WERI-Rb-1 (cell line): ENCODE data around the gene TMEM120A.
"Not testable (repeated sequence)": the region's sequence is repeated elsewhere in the genome, so short reads cannot be mapped to it uniquely, and the experiment has no call there.

Source experiments
- DNase-seq: peaks from one replicate; pipeline ENCODE4 v3.0.0-alpha.2; 2020
- H3K27ac ChIP-seq: fragments of 250-450 bp; sonication (Bioruptor Pico); 2 replicates; pipeline ENCODE4 v1.5.1; 2020; ENCODE audit warnings: mild to moderate bottlenecking, moderate library complexity
- H3K27me3 ChIP-seq: fragments of 250-450 bp; sonication (Bioruptor Pico); 2 replicates; pipeline ENCODE4 v1.5.1; 2021; ENCODE audit warnings: mild to moderate bottlenecking, low read depth, moderate library complexity; ENCODE audit not compliant: insufficient read depth, severe bottlenecking
- H3K36me3 ChIP-seq: fragments of 250-450 bp; sonication (Bioruptor Pico); 2 replicates; pipeline ENCODE4 v1.5.1; 2020; ENCODE audit warnings: mild to moderate bottlenecking, moderate library complexity
- H3K4me3 ChIP-seq: 2 replicates; pipeline ENCODE4 v1.5.1; 2011; ENCODE audit warnings: low read depth, mild to moderate bottlenecking, control low read depth, low read length
- H3K9me3 ChIP-seq: fragments of 250-450 bp; sonication (Bioruptor Pico); 2 replicates; pipeline ENCODE4 v1.5.1; 2021; ENCODE audit warnings: mild to moderate bottlenecking, moderate library complexity; ENCODE audit not compliant: severe bottlenecking
- TF ChIP-seq, protein P1 (sequence below): IDR thresholded peaks from 2 replicates; pipeline ENCODE4 v1.5.1; 2011; ENCODE audit warnings: low read depth, mild to moderate bottlenecking, control low read depth, inconsistent platforms, low read length

Gene TMEM120A

DNA sequence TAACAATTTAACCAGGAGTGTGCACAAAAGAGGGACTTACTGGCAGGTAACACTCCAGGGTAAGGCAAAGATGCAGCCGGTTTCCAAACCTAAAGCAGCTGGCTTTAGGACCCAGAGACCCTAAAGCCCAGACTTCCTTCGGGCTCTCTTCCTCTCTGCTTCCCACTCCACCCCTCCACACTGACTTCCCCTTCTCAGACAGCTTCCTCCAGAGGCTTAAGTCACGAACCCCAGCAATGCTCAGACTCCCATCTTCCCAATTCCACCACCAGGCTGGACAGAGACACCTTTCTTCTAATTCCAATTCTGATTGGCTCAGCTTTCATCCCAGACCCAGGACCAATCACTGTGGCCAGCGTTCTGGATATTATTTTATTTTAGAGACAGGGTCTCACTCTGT lies 28.6 kb upstream of the TMEM120A start:
- H3K27ac ChIP-seq: no peak overlapping the region
- TF ChIP-seq, protein P1, sequence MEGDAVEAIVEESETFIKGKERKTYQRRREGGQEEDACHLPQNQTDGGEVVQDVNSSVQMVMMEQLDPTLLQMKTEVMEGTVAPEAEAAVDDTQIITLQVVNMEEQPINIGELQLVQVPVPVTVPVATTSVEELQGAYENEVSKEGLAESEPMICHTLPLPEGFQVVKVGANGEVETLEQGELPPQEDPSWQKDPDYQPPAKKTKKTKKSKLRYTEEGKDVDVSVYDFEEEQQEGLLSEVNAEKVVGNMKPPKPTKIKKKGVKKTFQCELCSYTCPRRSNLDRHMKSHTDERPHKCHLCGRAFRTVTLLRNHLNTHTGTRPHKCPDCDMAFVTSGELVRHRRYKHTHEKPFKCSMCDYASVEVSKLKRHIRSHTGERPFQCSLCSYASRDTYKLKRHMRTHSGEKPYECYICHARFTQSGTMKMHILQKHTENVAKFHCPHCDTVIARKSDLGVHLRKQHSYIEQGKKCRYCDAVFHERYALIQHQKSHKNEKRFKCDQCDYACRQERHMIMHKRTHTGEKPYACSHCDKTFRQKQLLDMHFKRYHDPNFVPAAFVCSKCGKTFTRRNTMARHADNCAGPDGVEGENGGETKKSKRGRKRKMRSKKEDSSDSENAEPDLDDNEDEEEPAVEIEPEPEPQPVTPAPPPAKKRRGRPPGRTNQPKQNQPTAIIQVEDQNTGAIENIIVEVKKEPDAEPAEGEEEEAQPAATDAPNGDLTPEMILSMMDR: no peak
- H3K27me3 ChIP-seq: no peaks in the 10 kb centered on the region
- H3K9me3 ChIP-seq: no peaks in the 10 kb centered on the region
- H3K4me3 ChIP-seq: no peak overlapping the region
- no peak for DNase-seq
- H3K36me3 ChIP-seq: peaks cover 11% of the 10 kb centered on the region

DNA sequence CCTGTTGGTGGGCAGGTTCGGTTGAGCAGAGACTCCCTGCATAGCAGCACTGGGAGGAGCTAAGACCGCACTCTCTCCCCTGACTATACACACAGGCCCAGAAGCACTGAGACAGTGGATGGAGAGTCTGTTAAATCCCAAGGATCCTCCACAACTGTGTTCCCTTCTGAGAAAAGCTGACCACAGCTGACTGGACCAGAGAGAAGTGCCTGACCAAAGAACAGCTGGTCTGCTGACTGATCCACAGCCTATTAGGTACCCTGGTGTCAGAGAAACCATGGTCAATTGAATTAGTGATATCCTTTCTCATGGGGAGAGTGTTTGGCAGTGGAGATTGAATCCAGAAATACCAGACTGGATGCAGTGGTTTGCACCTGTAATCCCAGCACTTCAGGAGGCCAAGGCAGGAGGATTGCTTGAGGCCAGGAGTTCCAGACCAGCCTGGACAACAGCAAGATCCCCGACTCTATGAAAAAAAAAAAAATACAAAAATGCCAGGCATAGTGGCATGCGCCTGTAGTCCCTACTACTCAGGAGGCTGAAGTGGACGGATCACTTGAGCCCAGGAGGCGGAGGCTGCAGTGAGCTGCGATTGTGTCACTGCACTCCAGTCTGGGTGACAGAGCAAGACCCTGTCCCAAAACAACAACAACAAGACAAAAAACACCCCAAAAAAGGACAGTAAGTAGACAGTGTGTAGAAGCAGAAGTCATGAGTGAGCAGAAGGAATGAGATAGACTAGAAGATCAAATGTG lies 27.8 kb upstream of the TMEM120A start:
- H3K4me3 ChIP-seq: no peak overlapping the region
- H3K36me3 ChIP-seq: peaks cover 11% of the 10 kb centered on the region
- H3K27me3 ChIP-seq: no peaks in the 10 kb centered on the region
- no peak for DNase-seq
- no peaks in the 10 kb centered on the region for H3K9me3 ChIP-seq
- TF ChIP-seq, protein P1: no peak
- no peak overlapping the region for H3K27ac ChIP-seq

DNA sequence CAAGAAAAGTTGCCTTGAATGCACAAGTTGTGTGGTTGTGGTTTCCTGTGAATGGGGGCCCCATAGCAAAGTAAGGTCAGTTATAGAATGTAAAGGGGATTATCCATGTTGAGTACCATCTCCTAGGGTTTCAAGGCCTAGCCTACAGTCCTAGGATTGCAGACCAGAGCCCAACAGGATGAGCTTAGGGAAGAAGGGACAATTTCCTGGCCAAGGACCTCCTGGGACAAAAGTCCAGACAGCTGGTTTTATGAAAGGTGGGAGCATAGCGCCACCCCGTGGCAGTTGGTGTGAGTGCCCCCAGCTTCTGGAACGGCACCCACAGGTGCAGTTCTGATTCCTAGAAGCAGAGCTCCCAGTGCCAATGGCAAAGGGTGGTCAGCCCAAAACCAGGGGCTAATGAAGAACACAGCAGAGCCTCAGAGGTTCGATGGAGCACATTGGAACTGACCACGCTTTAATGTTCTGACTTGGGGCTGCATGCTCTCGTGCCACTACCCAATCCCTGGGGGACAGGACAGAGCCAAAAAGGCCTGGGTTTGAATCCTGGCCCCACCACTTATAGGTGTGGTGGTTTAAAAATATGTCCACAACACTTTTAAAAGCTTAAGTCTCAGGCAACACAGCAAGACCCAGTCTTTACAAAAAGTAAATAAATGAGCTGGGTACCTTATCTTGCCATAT lies 25.8 kb upstream of the TMEM120A start:
- H3K36me3 ChIP-seq: peaks cover 6% of the 10 kb centered on the region; the same call in 1 of the 2 replicates
- no peak overlapping the region for H3K4me3 ChIP-seq
- DNase-seq: peak; percentile 73
- no peaks in the 10 kb centered on the region for H3K9me3 ChIP-seq
- H3K27me3 ChIP-seq: no peaks in the 10 kb centered on the region
- TF ChIP-seq, protein P1: peak; percentile 91
- H3K27ac ChIP-seq: no peak overlapping the region

GRCh38 chr7:76018520-76018919 lies 24.1 kb upstream of the TMEM120A start:
- not testable (repeated sequence) for H3K36me3 ChIP-seq, H3K4me3 ChIP-seq, H3K27me3 ChIP-seq, H3K9me3 ChIP-seq, DNase-seq, H3K27ac ChIP-seq

DNA sequence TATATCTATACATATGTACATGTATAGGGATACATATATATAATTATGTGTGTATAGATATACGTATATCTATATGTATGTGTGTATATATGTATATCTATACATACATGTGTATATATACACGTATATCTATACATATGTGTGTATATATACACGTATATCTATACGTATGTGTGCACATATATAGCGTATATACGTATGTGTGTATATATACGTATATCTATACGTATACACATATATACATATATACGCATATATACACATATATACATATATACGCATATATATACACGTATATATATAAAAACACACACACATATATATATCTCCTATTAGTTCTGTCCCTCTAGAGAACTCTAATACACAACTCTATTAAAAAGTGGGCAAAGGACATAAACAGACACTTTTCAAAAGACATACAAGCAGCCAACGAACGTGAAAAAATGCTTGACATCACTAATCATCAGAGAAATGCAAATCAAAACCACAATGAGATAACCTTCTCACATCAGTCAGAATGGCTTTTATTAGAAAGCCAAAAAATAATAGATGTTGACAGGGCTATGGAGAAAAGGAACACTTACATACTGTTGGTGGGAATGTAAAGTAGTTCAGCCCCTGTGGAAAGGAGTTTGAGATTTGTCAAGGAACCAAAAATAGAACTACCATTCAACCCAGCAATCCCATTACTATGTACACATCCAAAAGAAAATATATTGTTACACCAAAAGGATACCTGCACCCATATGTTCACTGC lies 22.0 kb upstream of the TMEM120A start:
- no peaks in the 10 kb centered on the region for H3K9me3 ChIP-seq
- no peaks in the 10 kb centered on the region for H3K27me3 ChIP-seq
- no peak overlapping the region for H3K4me3 ChIP-seq
- TF ChIP-seq, protein P1: no peak
- H3K36me3 ChIP-seq: peaks cover 3% of the 10 kb centered on the region; the same call in 1 of the 2 replicates
- no peak overlapping the region for H3K27ac ChIP-seq
- no peak for DNase-seq

DNA sequence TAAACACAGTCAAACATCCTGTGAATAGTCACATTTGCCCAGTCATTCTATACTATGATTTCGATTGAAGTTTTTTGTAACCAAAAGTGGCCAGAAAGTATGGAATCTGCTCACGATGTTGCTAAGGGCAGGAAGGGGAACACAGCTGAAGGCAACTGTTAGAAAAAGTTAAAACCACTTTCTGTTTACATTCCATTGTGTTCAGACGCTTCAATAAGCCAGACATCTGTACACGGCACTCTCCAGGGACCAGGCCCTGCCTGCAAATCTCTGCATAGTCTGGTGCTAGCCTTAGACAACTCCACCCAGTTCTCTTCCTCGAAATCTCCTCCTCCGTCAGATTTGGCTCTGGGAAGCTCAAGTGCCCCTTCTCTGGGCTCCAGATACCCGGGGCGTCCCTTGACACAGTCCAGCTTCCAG lies 17.1 kb upstream of the TMEM120A start:
- no peak overlapping the region for H3K4me3 ChIP-seq
- H3K27me3 ChIP-seq: no peaks in the 10 kb centered on the region
- no peak overlapping the region for H3K27ac ChIP-seq
- DNase-seq: no peak
- TF ChIP-seq, protein P1: no peak
- no peaks in the 10 kb centered on the region for H3K9me3 ChIP-seq
- H3K36me3 ChIP-seq: no peaks in the 10 kb centered on the region
